HepG2 (cell line): ENCODE measurements around the gene LIPC. TPM values are rescaled to one million over a fixed set of nuclear protein-coding genes. Genes with fewer than 3 reads are reported as not detected.

ENCODE experiments used
- ATAC-seq: fragments of 200-7000 bp; cut with Tn5 transposase; 3 replicates; pipeline ENCODE4 v1.9.1; 2020; ENCODE audit warnings: mild to moderate bottlenecking, moderate library complexity
- BruUV-seq: library from RNA; stranded (reverse); fragments of 400-500 nt; replicated peaks from 2 replicates; lab custom pipeline; 2021; lab: Mats Ljungman, UMichigan
- CTCF ChIA-PET: fragments of 300-600 bp; formaldehyde crosslinking; extraction: SDS; loops from one replicate; lab custom pipeline; 2021; ENCODE audit warnings: low total read pairs, inconsistent platforms, low intra/inter-chr PET ratio; lab: Yijun Ruan, JAX
- POLR2A ChIA-PET: fragments of 350-600 bp; sonication (Branson Sonifier 250); formaldehyde crosslinking; loops from one replicate; lab custom pipeline; 2020; ENCODE audit warnings: antibody characterized with exemption, inconsistent platforms; lab: Yijun Ruan, JAX
- DNase-seq: peaks from one replicate; pipeline ENCODE4 v3.0.0-alpha.2; 2015; ENCODE audit warnings: low spot score
- FAIRE-seq: peaks from 3 replicates; lab custom pipeline; 2011; peaks lifted over from hg19 to GRCh38; lab: Jason Lieb, UNC
- H2AFZ ChIP-seq: one replicate; pipeline ENCODE4 v1.6.1; 2011; ENCODE audit warnings: low read length, inconsistent platforms
- H3K27ac ChIP-seq: fragments of 300-600 bp; 3 replicates; pipeline ENCODE4 v1.8.0; 2011; ENCODE audit warnings: mixed run types, mild to moderate bottlenecking, mixed read lengths, low read length, inconsistent platforms; ENCODE audit not compliant: insufficient read depth; ENCODE audit errors: extremely low read length
- H3K27me3 ChIP-seq, 2 experiments: fragments of 200-600 bp in 1 of 2; 2 replicates in 1 of 2; 3 replicates in 1 of 2; pipeline versions ENCODE4 v1.6.0 to v1.8.0; 2011; ENCODE audit warnings: low read length in 2 of 2, mild to moderate bottlenecking in 2 of 2, moderate library complexity in 2 of 2, inconsistent platforms in 1 of 2; ENCODE audit not compliant: insufficient read depth in 2 of 2, control insufficient read depth in 1 of 2
- H3K36me3 ChIP-seq, 2 experiments: fragments of 200-600 bp in 1 of 2; replicated peaks in 1 of 2; 2 replicates in 1 of 2; 3 replicates in 1 of 2; pipeline versions ENCODE4 v1.5.1 to v1.8.0; 2011; ENCODE audit warnings: low read length in 2 of 2, inconsistent platforms in 1 of 2; ENCODE audit not compliant: insufficient read depth in 2 of 2, control insufficient read depth in 1 of 2
- H3K4me1 ChIP-seq: 2 replicates; pipeline ENCODE4 v1.5.1; 2012; ENCODE audit warnings: low read length, inconsistent platforms; ENCODE audit not compliant: insufficient read depth
- H3K4me2 ChIP-seq: 2 replicates; pipeline ENCODE4 v1.6.0; 2011; ENCODE audit warnings: low read depth, low read length, inconsistent platforms
- H3K4me3 ChIP-seq, 3 experiments: fragments of 200-600 bp in 1 of 3; sonication (generic), shearing (Covaris generic) in 1 of 3; replicated peaks in 1 of 3; 2 replicates each; pipeline ENCODE4 v1.5.1; 2011 to 2016; ENCODE audit warnings: low read length in 3 of 3, inconsistent platforms in 2 of 3, low read depth in 2 of 3, mild to moderate bottlenecking in 2 of 3, control low read depth in 1 of 3, mixed read lengths in 1 of 3; ENCODE audit not compliant: insufficient read depth in 1 of 3
- H3K79me2 ChIP-seq: one replicate; pipeline ENCODE4 v1.6.1; 2011; ENCODE audit warnings: low read length, inconsistent platforms; ENCODE audit not compliant: insufficient read depth
- H3K9ac ChIP-seq: 2 replicates; pipeline ENCODE4 v1.6.0; 2011; ENCODE audit warnings: mild to moderate bottlenecking, low read depth, low read length, inconsistent platforms; ENCODE audit not compliant: insufficient read depth
- H3K9me3 ChIP-seq: 2 replicates; pipeline ENCODE4 v1.5.1; 2012; ENCODE audit warnings: mild to moderate bottlenecking, low read length
- H4K20me1 ChIP-seq: 2 replicates; pipeline ENCODE4 v1.6.0; 2011; ENCODE audit warnings: inconsistent platforms, mild to moderate bottlenecking, low read length, moderate library complexity; ENCODE audit not compliant: insufficient read depth
- ARID4A ChIP-seq: sonication (generic); formaldehyde crosslinking; IDR thresholded peaks from 2 replicates; pipeline ENCODE4 v1.5.0; 2020; ENCODE audit warnings: mild to moderate bottlenecking, missing genetic modification reagents, borderline replicate concordance
- ATF1 ChIP-seq: IDR thresholded peaks from 2 replicates; pipeline ENCODE4 v1.6.1; 2016; ENCODE audit warnings: mild to moderate bottlenecking, control low read depth
- KDM5B ChIP-seq: sonication (generic); formaldehyde crosslinking; IDR thresholded peaks from 2 replicates; pipeline ENCODE4 v1.4.0; 2020; ENCODE audit warnings: missing genetic modification reagents, mild to moderate bottlenecking, borderline replicate concordance
- MYC ChIP-seq: sonication (generic); formaldehyde crosslinking; IDR thresholded peaks from 2 replicates; pipeline ENCODE4 v1.9.0; 2021; ENCODE audit warnings: missing genetic modification reagents, borderline replicate concordance
- TIGD3 ChIP-seq: sonication (generic); formaldehyde crosslinking; IDR thresholded peaks from 2 replicates; pipeline ENCODE4 v1.5.1; 2020; ENCODE audit warnings: mild to moderate bottlenecking, missing genetic modification reagents, borderline replicate concordance
- ZBTB2 ChIP-seq: sonication (generic); formaldehyde crosslinking; IDR thresholded peaks from 2 replicates; pipeline ENCODE4 v1.8.0; 2022; ENCODE audit warnings: low read depth, missing genetic modification reagents
- ZBTB26 ChIP-seq: IDR thresholded peaks from 2 replicates; pipeline ENCODE4 v1.6.1; 2016; ENCODE audit warnings: missing compliant biosample characterization, missing genetic modification reagents, borderline replicate concordance
- ZNF343 ChIP-seq: sonication (generic); formaldehyde crosslinking; IDR thresholded peaks from 2 replicates; pipeline ENCODE4 v1.4.0; 2020; ENCODE audit warnings: mild to moderate bottlenecking, missing genetic modification reagents
- ZNF615 ChIP-seq: sonication (generic); formaldehyde crosslinking; IDR thresholded peaks from 2 replicates; pipeline ENCODE4 v1.5.0; 2020; ENCODE audit warnings: mild to moderate bottlenecking, missing genetic modification reagents, borderline replicate concordance
- WGBS: methylation state at CpG from one replicate; pipeline ENCODE4 v1.1.6; 2017; ENCODE audit warnings: low lambda C conversion rate; 5-methylcytosine and 5-hydroxymethylcytosine counted together
- in situ Hi-C: cut with HindIII; loops from 2 replicates; pipeline ENCODE4 v1.10.0; 2017; ENCODE audit warnings: low pct_unique_long_range_greater_than_20kb; ENCODE audit not compliant: extremely low pct_ligation_motif_present
- intact Hi-C: fragments of 100-400 bp; cut with micrococcal nuclease; formaldehyde crosslinking; loops from one replicate; pipeline ENCODE4 v1.10.0; 2022; ENCODE audit not compliant: unreplicated experiment
- polyA plus RNA-seq, 8 experiments: library from polyadenylated mRNA; depleted of rRNA in 3 of 8; stranded (reverse) in 7 of 8; unstranded in 1 of 8; fragments of >200 nt; fragmentation: Illumina TruSeq in 4 of 8; extraction: Trizol in 4 of 8; gene quantifications; 2 replicates each; pipeline versions ENCODE4 v1.2.1 to v1.2.3, GENCODE V29; 2011 to 2016; ENCODE audit warnings: low read depth in 4 of 8, missing spikeins in 1 of 8, mixed read lengths in 1 of 8; ENCODE audit not compliant: insufficient read depth in 1 of 8
- total RNA-seq, 5 experiments: library from RNA; depleted of rRNA; stranded (reverse); fragments of >200 nt; fragmentation: Illumina TruSeq; extraction: Trizol; gene quantifications; 2 replicates each; pipeline ENCODE4 v1.2.3, GENCODE V29; 2016; ENCODE audit warnings: low read depth in 1 of 5

Gene LIPC
- total and polyA plus RNA-seq, 2 of the 13 experiments (the other 11 are each of a cell fraction or from before 2014, with no cell fraction given) = 26.0 to 38.0 TPM

- ATAC-seq (no peak), DNase-seq (no peak), FAIRE-seq (no peak)
- ChIA-PET CTCF (no interaction called here), POLR2A (no interaction called here)
- Histone ChIP-seq H2AFZ (no peak overlapping the region), H4K20me1 (no peaks in the 10 kb centered on the region), H3K9me3 (no peaks in the 10 kb centered on the region), H3K27ac (no peak overlapping the region), H3K4me1 (0 out of 2 replicates have a peak, but pooled peaks cover 3% of the 10 kb centered on the region), H3K27me3 (no peaks in the 10 kb centered on the region), H3K4me3 (no peak overlapping the region), H3K9ac (no peak overlapping the region), H3K79me2 (no peaks in the 10 kb centered on the region), H3K36me3 (no peaks in the 10 kb centered on the region), H3K4me2 (no peak overlapping the region)
- no peak for TF ChIP-seq ZNF343 (CRISPR knock-in tag)
- TF ChIP-seq ATF1 (CRISPR knock-in tag) = no peak
- TF ChIP-seq MYC (CRISPR knock-in tag) = no peak
- no peak for TF ChIP-seq KDM5B (CRISPR knock-in tag)
- TF ChIP-seq ZNF615 (CRISPR knock-in tag) = no peak
- no peak for TF ChIP-seq TIGD3 (CRISPR knock-in tag)
- no peak for TF ChIP-seq ARID4A (CRISPR knock-in tag)
- no peak for TF ChIP-seq ZBTB2 (CRISPR knock-in tag)
- no peak for TF ChIP-seq ZBTB26 (CRISPR knock-in tag)
- intact Hi-C loops = no loop called here
- WGBS = 43% methylated on average over 1 of the region's 1 CpG
- BruUV-seq = no TSS peak
- in situ Hi-C loops = no loop called here
These were observed 24.5 kb upstream of the LIPC start for GRCh38 chr15:58407236-58407775.
